Osteoblast (primary cell): ENCODE data around the gene PSMD11. TPM values are rescaled to one million over a fixed set of nuclear protein-coding genes. Genes with fewer than 3 reads are reported as not detected.

Source experiments
- DNase-seq: peaks from one replicate; pipeline ENCODE4 v3.0.0; 2011; ENCODE audit warnings: low spot score, mixed read lengths; ENCODE audit not compliant: insufficient read length; ENCODE audit errors: missing footprints
- H2AFZ ChIP-seq: 2 replicates; pipeline ENCODE4 v1.6.0; 2011; ENCODE audit warnings: mild to moderate bottlenecking, low read length
- H3K27ac ChIP-seq: 2 replicates; pipeline ENCODE4 v1.5.1; 2011; ENCODE audit warnings: mild to moderate bottlenecking, low read depth, low read length, moderate library complexity
- H3K27me3 ChIP-seq: 2 replicates; pipeline ENCODE4 v1.6.0; 2012; ENCODE audit warnings: mild to moderate bottlenecking, control low read depth, inconsistent platforms, low read length, moderate library complexity; ENCODE audit not compliant: insufficient read depth
- H3K36me3 ChIP-seq: 2 replicates; pipeline ENCODE4 v1.5.1; 2011; ENCODE audit warnings: mild to moderate bottlenecking, low read length, control low read depth, moderate library complexity; ENCODE audit not compliant: insufficient read depth
- H3K4me1 ChIP-seq: 2 replicates; pipeline ENCODE4 v1.5.1; 2011; ENCODE audit warnings: mild to moderate bottlenecking, low read length, control low read depth, moderate library complexity; ENCODE audit not compliant: insufficient read depth
- H3K4me2 ChIP-seq: 2 replicates; pipeline ENCODE4 v1.6.0; 2011; ENCODE audit warnings: mild to moderate bottlenecking, low read length; ENCODE audit not compliant: insufficient read depth
- H3K4me3 ChIP-seq: fragments of 200-600 bp; sonication (generic); 3 replicates; pipeline ENCODE4 v1.5.1; 2012; ENCODE audit warnings: mild to moderate bottlenecking, low read length, inconsistent platforms; ENCODE audit not compliant: insufficient read depth
- H3K79me2 ChIP-seq: 2 replicates; pipeline ENCODE4 v1.6.0; 2012; ENCODE audit warnings: mild to moderate bottlenecking, low read length, control low read depth, inconsistent platforms; ENCODE audit not compliant: insufficient read depth
- H3K9me3 ChIP-seq: 2 replicates; pipeline ENCODE4 v1.5.1; 2011; ENCODE audit warnings: low read depth, low read length, control low read depth
- H4K20me1 ChIP-seq: 2 replicates; pipeline ENCODE4 v1.6.0; 2012; ENCODE audit warnings: mild to moderate bottlenecking, low read length, control low read depth; ENCODE audit not compliant: insufficient read depth
- CTCF ChIP-seq: IDR thresholded peaks from 2 replicates; pipeline ENCODE4 v1.5.1; 2011; ENCODE audit warnings: mild to moderate bottlenecking, low read depth, low read length, moderate library complexity; ENCODE audit errors: extremely low read depth
- total RNA-seq: library from RNA; depleted of rRNA; stranded (reverse); fragments of >200 nt; gene quantifications from 2 replicates; pipeline ENCODE4 v1.2.3, GENCODE V29; 2012

Gene PSMD11
- total RNA-seq, 1 donor: 61.2 TPM

DNA sequence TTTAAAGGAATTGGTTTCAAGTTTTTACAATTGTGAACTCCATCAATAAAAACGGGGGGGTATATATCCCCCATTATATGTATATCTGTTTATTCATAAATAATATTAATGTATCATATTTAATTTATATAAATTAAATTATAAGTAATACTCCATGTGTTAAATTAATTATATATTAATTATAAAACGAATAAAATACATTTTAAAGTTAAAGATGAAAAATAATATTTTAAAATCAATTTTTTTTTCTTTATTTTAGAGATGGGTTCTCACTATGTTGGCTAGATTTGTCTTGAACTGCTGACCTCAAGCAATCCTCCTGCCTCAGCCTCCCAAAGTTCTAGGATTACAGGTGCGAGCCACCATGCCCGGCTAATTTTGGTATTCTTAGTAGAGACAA lies 17.4 kb upstream of the PSMD11 start:
- Histone ChIP-seq H3K27me3 (no peaks in the 10 kb centered on the region), H3K4me2 (no peak overlapping the region), H3K4me1 (no peaks in the 10 kb centered on the region), H3K27ac (no peak overlapping the region), H3K36me3 (no peaks in the 10 kb centered on the region), H2AFZ (no peak overlapping the region), H3K4me3 (no peak overlapping the region), H4K20me1 (no peaks in the 10 kb centered on the region), H3K9me3 (peaks cover 2% of the 10 kb centered on the region), H3K79me2 (no peaks in the 10 kb centered on the region)
- TF ChIP-seq CTCF: no peak
- DNase-seq: no peak

GRCh38 chr17:32429598-32429997 lies 14.7 kb upstream of the PSMD11 start:
- H3K27me3 ChIP-seq: no peaks in the 10 kb centered on the region
- no peaks in the 10 kb centered on the region for H3K36me3 ChIP-seq
- no peak overlapping the region for H3K27ac ChIP-seq
- DNase-seq: no peak
- no peaks in the 10 kb centered on the region for H3K4me1 ChIP-seq
- no peak overlapping the region for H3K4me2 ChIP-seq
- H3K79me2 ChIP-seq: no peaks in the 10 kb centered on the region
- H4K20me1 ChIP-seq: no peaks in the 10 kb centered on the region
- H2AFZ ChIP-seq: no peak overlapping the region
- peaks cover 2% of the 10 kb centered on the region for H3K9me3 ChIP-seq
- H3K4me3 ChIP-seq: no peak overlapping the region
- TF ChIP-seq CTCF: no peak

GRCh38 chr17:32440722-32441121 lies 3.6 kb upstream of the PSMD11 start:
- Histone ChIP-seq H3K4me2 (no peak overlapping the region), H3K27me3 (no peaks in the 10 kb centered on the region), H3K79me2 (peaks cover 13% of the 10 kb centered on the region), H3K9me3 (no peaks in the 10 kb centered on the region), H3K27ac (no peak overlapping the region), H3K4me3 (no peak overlapping the region), H4K20me1 (peaks cover 5% of the 10 kb centered on the region), H3K36me3 (no peaks in the 10 kb centered on the region), H2AFZ (no peak overlapping the region), H3K4me1 (peaks cover 9% of the 10 kb centered on the region)
- TF ChIP-seq CTCF: no peak
- DNase-seq: no peak

GRCh38 chr17:32441886-32442285 lies 2.4 kb upstream of the PSMD11 start:
- Histone ChIP-seq H3K27ac (no peak overlapping the region), H3K27me3 (no peaks in the 10 kb centered on the region), H2AFZ (no peak overlapping the region), H3K4me3 (no peak overlapping the region), H3K4me1 (peaks cover 17% of the 10 kb centered on the region), H3K79me2 (peaks cover 25% of the 10 kb centered on the region), H3K9me3 (no peaks in the 10 kb centered on the region), H4K20me1 (peaks cover 15% of the 10 kb centered on the region), H3K4me2 (no peak overlapping the region), H3K36me3 (peaks cover 2% of the 10 kb centered on the region)
- DNase-seq: no peak
- no peak for TF ChIP-seq CTCF
